HG02943 (cell line): ENCODE data around the gene LIMK2.
"Not testable (repeated sequence)": the region's sequence is repeated elsewhere in the genome, so short reads cannot be mapped to it uniquely, and the experiment has no call there.

ENCODE experiments used
- ATAC-seq: cut with Tn5 transposase; IDR thresholded peaks from one replicate; pipeline ENCODE4 v1.9.1; 2021; ENCODE audit warnings: mild to moderate bottlenecking, low read depth, moderate library complexity; ENCODE audit not compliant: unreplicated experiment

LIMK2 gene

DNA sequence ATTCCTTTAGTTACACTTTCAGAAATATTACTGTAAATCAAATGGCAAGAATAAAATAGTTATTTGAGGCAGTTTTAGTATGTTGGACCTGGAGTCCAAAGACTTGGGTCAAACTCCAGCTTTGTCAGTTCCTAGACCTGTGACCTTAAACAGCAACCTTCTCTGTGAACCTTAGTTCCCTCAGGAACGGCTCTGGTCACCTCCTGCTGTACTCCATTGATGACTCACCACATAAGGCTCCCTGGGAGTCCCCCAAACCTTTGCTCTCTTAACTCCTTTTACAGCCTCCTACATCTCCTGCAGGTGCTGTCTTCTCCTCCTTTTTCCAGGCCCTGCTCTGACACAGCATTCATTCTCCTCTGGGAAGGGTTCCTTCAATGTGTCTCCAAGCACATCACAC, 29.1 kb downstream of the LIMK2 start:
- ATAC-seq, result no peak

DNA sequence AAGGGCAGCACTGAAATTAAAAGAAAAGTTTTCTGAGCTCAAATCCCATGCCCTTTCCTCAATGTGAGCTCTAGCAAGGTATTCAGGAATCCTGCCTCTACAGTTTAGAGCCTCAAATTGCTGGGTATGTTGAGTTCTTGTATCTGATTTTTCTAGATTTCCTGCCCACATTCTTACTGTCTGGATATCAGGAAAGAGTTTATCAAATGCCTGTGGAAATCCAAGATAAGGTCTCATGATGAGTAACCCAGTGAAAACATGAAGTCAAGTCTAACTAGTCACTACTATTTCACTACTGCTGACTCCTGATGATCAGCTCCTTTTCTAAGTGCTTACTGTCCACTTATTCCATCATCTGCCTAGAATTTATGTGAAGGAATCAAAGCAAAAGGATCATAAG, 29.8 kb downstream of the LIMK2 start:
- no peak for ATAC-seq

DNA sequence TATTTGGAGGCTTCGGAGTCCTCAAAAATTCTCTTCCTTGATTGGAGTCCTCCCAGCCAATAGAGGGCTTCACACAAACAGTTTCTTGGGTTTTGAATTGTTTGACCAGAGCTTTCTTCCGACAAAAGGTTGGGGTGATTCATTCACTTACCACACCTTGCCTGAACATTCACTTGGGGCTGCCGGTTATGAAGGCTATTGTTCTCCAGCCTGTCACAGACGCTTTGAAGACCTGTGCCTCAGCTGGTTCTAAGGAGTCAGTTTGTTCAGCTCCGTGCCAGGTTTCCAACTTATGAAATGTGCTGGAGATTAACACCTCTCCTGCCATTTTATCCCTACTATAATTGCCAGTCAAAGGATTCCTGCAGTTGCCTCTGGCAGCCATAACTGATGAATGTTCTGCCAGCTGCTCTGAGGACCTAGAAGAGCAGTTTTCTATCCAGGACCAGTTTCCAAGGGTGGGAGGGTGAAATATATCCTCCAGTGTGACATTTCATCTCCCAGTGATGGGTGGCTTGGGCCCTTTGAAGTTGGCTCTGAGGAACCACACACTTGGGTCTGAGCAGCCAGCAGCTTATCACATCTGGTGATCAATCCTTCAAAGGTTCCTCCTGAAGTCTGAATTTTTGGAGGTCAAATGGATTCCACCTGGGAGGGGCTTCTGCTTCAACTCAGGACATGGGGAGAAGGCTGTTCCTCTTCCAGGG, 31.4 kb downstream of the LIMK2 start:
- ATAC-seq, result no peak

DNA sequence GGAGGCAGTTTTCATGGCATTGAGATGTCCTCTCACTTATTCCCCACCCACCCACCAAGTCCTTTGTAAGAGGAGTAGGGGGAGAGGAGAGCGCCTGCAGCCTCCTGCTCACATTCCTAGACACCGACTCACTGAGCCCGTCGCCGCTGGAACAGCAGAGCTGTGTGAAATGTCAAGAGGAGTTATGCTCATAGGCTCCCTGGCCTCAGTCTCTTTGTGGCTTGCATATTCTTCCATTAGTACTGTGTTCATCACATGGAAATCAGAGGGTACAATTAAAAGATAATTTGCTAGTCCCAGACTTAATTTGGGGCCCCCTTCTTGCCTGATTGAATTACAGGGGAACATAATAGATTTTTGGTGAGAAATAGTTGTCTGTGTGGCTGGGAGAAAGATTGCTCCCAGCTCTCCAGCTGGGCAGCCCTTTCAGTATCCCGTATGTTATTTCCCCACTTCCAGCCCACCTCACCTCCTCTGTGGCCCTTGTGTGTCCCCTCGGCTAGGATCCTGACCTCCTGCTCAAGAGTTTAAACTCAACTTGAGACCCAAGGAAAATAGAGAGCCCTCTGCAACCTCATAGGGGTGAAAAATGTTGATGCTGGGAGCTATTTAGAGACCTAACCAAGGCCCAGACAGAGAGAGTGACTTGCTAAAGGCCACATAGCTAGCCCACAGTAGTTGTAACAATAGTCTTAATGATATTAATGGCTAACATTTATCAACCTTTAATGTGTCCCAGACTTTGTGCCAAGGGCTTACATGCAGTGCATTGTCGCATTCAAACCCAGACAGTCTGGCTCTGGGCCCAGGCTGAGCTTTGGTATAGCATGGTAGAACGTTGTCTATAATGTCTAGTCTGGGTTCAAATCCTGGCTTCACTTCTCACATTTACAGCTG, 32.2 kb downstream of the LIMK2 start:
- no peak for ATAC-seq

DNA sequence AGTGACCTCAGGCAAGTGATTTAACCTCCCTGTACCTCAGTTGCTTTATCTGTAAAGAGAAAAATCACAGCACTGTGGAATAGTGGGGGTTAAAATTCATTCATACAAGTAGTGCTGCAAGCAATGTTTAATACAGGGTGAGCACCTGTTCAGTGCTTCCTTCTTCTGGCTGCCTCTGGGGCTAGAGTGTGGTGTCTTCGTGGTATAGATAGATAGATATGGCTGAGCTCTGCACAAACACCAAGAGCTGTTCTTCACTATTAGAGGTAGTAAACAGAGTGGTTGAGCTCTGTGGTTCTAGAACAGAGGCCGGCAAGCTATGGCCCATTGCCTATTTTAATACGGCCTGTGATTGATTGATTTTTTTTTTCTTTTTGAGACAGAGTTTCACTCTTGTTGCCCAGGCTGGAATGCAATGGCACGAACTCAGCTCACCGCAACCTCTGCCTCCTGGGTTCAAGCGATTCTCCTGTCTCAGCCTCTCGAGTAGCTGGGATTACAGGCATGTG, 32.9 kb downstream of the LIMK2 start:
- no peak for ATAC-seq

DNA sequence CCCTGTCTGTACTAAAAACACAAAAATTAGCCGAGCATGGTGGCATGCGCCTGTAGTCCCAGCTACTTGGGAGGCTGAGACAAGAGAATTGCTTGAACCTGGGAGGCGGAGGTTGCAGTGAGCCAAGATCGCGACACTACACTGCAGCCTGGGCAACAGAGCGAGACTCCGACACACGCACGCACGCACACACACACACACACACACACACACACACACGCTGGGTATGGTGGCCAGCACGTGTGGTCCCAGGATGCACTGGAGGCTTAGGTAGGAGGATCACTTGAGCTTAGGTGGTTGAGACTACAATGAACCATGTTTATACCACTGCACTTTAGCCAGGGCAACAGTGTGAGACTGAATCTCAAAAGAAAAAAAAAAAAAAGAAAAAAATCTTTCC, 33.9 kb downstream of the LIMK2 start:
- not testable (repeated sequence) for ATAC-seq

DNA sequence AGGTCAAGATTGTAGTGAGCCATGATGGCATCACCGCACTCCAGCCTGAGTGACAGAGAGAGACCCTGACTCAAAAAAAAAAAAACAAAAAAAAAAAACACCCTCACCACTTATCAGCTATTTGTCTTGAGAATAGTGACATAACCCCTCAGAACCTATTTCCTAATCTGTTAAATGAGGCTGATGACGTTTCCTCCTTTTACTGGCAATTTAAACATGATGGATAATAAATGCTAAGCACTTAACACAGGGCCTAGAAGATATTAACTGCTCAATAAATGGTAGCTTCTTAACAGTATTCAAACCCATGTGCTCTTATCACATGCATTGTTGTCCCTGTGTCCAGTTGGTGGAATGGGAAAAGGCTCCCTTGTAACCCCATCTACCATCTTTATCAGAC, 34.6 kb downstream of the LIMK2 start:
- no peak for ATAC-seq

DNA sequence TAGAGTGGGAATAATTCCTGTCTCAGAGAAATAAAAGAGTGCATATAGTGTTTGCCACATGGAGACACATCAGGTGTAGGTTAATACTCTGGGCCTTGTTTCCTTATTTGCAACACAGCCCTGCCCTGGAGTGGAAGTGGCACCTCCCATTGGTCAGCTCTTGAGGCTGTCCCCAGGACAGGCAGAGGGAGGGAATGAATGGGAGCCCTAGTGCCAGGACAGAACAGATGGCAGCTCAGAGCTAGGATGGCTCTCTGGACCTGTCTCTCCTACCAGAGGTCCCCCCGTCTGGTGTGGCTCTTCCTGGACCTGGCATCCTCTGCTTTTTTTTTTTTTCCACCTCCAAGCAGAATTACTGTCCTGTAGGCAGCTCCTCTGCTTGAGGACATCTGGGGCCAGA, 35.6 kb downstream of the LIMK2 start:
- ATAC-seq, result no peak

DNA sequence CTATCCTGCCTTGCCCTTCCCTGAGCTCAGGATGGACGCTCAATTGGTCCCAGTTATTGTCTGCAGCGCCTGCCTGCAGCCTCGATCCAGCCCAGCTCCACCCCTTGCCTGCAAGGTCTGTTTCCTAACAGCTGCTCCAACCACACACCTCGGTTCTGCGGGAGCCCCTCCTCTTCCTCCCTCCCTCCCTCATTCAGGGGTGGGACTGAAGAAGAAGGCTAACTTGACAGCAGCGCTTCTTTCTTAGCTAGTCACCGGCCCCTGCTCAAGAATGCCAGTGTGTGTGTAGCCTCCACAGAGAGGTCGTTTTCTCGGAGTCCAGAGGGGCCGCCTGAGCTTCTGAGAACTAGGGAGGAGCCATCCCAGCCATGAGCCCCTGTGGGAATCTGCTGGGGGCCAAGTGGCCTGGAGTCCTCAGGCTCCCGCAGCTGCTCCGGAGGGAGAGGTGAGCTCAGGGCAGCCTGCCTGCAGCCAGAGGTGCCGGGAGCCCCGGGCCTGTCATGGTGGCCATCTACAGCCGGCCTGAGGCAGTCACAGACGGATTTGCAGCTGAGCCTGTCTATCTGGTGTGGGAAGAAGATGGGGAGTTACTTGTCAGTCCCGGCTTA, 36.1 kb downstream of the LIMK2 start:
- ATAC-seq, result no peak

DNA sequence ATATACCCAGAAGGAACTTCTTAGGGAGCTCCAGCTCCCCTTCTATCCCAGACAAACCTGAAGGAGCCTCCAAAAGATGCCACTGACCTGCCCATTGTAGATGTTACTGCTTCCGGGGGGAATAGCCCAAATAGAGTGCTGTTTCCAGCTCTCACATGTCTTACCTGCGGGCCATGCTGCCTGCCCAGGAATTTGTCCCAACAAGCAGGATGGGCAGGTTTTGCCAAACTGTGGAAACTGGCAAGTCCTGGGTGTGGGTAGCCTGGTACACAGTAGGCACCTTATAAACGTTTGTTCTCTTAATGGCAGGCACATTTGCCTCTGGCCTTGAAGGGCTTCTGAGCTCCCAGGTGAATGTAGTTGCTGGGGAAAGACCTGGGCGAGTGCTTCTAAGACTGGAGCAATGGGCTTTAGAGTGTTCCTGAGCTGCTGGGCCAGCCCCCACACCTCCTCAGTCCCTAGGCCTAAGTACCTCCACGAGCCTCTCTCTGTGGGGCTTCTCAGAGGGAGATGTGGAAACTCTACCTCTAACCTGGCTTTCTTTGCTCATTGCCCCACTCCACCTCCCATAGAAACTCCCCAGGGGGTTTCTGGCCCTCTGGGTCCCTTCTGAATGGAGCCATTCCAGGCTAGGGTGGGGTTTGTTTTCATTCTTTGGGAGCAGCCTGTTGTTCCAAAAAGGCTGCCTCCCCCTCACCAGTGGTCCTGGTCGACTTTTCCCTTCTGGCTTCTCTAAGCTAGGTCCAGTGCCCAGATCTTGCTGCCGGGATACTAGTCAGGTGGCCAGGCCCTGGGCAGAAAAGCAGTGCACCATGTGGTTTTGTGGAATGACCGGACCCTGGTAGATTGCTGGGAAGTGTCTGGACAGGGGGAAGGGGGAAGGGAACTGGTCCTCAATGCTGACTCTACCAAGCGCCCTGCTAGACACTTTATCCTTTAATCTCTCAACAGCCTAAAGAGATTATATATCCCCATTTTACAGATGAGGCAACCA, 37.2 kb downstream of the LIMK2 start:
- ATAC-seq, result no peak

DNA sequence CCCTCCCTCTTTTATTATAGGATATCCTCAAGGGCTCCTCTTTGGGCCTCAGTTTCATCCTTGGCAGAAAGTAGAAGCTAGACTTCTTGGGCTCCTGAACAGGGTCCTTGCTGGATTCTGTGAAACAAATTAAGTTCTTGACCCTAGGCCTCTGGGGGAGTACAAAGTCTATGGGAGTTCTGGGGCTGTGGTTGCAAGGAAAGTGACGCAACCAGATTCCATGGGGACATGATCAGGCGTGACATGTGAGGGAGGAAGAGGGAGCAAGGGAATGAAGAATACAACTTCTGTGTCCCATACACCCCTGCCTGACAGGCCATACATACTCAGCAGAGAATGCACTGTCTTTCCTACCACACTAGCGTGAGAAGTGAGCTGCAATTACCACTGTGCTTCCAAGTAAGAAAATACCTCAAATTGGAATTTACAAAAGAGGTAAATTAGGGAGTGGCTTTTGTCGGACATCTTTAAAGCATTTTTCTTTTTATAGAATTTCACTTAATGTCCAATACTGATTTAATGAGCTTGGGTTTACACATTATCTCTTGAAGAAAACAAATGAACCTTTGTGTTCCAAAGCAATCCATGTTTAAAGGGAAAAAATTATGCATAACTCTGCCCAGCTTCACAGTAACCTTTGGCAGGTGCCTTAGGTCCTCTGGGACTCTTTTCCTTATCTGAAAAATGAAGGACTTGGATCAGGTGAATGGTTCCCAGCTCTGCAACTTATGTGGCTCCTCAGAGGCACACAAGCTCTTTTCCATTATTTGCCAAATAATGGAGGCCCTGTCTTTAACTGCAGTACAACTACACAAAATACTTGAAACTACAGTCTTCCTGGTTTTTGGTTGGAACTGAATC, 38.9 kb downstream of the LIMK2 start:
- ATAC-seq, result no peak

DNA sequence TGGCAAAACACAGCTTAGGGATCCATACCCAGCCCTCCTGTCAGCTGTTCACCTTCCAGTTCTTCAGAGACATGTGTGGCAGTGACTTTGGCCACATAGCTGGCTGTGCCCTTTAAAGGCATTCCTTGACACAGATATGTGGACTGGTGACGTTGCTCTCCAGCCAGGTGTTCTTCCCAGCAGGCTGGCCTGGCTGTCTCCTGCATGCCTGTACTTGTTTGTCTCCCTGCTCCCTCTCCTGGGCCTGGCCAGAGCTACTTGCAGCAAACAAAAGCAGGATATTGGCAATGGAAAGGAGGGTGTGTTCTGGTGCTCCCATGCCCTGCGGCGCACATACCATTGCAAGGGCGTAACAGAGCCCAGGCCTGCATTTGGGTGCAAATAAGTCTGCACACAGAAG, 41.9 kb downstream of the LIMK2 start:
- ATAC-seq, result no peak

DNA sequence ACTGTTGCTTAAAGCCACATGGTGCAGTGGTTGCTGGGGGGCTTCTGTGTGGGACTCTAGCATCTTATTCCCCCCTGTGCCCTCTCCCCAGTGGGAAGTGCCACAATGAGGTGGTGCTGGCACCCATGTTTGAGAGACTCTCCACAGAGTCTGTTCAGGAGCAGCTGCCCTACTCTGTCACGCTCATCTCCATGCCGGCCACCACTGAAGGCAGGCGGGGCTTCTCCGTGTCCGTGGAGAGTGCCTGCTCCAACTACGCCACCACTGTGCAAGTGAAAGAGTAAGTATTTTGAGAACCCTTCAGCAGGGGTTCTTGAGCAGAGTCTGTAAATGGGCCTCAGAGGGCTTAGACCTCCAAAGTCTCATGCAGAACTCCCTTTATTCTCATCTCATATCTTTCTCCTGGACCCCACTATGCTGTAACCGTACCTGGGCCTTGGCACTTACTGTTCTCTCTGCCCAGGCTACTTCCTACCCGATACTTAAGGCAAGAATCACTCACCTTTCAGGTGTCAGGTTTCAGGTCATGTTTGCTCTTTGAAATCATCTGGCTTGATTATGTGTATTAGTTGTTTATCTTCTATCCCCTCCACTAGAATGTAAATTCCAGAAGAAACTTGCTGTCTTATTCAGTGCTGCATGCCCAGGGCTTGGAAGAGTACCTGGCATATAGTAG, 47.8 kb downstream of the LIMK2 start:
- ATAC-seq, result no peak

DNA sequence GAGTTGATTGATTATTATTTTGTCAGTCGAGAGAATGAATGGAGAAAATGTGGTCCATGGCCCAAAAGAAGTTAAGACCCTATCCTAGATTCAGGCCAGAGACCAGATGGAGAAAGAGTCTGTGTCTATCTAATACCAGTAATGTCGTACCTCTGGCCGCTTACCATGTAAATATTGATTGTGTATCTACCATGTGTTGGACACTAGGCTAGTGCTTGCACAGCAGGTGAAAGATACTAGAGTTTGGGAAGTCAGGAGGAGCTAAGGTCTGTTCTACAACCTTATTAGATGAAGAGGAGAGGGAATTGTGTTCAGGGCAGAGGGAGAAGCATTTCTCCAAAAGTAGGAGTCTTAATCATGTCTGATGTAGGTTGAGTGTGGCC, 48.4 kb downstream of the LIMK2 start:
- no peak for ATAC-seq

DNA sequence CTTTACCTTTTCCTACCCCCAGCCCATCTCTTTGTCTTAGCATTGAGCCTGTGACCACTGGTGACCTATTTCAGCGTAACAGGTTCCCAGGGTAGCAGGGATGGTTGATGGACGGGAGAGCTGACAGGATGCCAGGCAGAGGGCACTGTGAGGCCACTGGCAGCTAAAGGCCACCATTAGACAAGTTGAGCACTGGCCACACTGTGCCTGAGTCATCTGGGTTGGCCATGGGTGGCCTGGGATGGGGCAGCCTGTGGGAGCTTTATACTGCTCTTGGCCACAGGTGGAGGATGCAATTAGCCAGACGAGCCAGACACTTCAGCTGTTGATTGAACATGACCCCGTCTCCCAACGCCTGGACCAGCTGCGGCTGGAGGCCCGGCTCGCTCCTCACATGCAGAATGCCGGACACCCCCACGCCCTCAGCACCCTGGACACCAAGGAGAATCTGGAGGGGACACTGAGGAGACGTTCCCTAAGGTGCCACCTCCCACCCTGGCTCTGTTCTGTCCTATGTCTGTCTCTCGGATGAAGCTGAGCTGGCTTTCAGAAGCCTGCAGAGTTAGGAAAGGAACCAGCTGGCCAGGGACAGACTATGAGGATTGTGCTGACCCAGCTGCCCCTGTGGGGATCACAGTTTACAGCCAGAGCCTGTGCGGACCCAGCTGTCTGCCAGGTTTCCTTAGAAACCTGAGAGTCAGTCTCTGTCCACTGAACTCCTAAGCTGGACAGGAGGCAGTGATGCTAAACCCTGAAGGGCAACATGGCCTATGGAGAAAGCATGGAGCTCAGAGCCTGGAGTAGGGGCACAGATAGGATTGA, 50.4 kb downstream of the LIMK2 start:
- no peak for ATAC-seq

DNA sequence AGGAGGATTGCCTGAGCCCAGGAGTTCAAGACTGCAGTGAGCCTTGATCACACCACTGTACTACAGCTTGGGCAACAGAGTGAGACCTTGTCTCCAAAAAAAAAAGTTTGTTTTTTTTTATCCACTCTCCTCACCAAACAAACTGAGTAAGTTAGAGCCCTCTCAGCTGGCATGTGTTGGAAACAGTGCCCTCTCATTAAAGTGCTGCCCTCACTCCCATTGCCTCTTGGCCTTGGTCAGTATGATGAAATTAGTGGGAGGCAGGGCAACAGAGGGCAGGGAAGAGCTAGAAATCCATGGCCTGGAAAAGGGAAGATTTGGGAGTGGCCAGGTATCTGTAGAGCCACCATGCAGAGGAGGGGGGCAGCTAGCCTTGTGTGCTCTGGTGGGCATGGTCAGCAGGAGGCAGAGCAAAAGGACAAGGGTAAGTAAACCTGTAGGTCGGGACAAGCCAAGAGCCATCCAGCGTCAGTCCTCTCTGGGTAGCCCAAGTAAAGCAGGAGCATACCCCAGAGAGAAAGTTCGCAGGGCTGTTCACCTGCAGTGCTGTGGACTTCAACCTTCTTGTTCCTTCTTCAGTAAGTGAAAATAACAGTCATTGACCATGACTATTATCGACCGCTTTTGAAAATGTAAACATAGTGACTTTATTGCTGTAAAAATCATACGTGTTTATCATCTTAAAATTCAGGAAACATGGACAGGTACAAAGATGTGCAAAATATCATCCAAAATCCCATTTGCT, 52.0 kb downstream of the LIMK2 start:
- no peak for ATAC-seq

DNA sequence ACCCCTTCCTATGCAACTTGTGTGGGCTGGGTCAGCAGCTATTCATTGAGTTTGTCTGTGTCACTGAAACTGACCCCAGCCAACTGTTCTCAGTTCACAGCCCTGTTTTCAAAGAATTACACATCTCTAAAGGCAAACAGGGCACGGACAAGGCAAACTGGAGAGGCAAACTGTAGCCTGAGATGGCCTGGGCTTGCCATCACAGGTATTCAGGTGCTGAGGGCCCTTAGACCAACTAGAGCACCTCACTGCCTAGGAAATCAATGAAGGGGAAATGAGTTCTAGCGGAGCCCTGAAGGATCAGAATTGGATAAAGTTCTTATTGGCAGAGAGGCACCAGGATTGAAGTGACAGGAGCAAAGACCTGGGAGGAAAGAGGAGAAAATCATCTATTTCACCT, 56.2 kb downstream of the LIMK2 start:
- no peak for ATAC-seq
